ENCODE results near the gene DES.

The DES gene

GRCh38 chr2:219466816-219467735 is 48.9 kb downstream of the DES start:
- ChIA-PET POLR2A (no interaction called here), CTCF (interaction anchor here (0.6 to 60.5 kb wide), 8 partner anchors 10 to 198 kb away, joined by 3 to 1724 read pairs (median 8); partner anchors contain the start of genes ASIC4, CHPF and TMEM198)
- Histone ChIP-seq H3K9me3 (ENCODE audit: control extremely low read depth in 1 of 5, control insufficient read depth in 4 of 5, insufficient read depth in 2 of 5, low read depth in 1 of 5, low read length in 4 of 5) (no peaks in the 10 kb centered on the region), H3K4me1 (ENCODE audit: control extremely low read depth in 1 of 4, control insufficient read depth in 4 of 4, insufficient read depth in 4 of 4, low read length in 3 of 4) (no peaks in the 10 kb centered on the region), H3K27ac (ENCODE audit: insufficient read depth in 1 of 2, low read depth in 1 of 2, low read length in 2 of 2, poor library complexity in 1 of 2, severe bottlenecking in 2 of 2) (no peak overlapping the region), H3K4me3 (ENCODE audit: control insufficient read depth in 1 of 7, extremely low read depth in 1 of 7, insufficient read depth in 4 of 7, low read depth in 2 of 7, low read length in 6 of 7) (no peak overlapping the region), H3K27me3 (replicated peaks in 2 of 5; ENCODE audit: control insufficient read depth in 4 of 5, insufficient read depth in 5 of 5, low read length in 4 of 5) (no peaks in the 10 kb centered on the region), H3K36me3 (ENCODE audit: control insufficient read depth in 4 of 4, insufficient read depth in 4 of 4, low read length in 3 of 4) (no peaks in the 10 kb centered on the region)
- 97% methylated on average over 23 of the region's 28 CpGs for WGBS (ENCODE audit: insufficient coverage)
- no peak for DNase-seq

- CTCF ChIA-PET: interaction anchor here (0.7 to 60.5 kb wide), 7 partner anchors 9 to 198 kb away, joined by 3 to 1724 read pairs (median 12); partner anchors contain the start of genes ASIC4, CHPF and TMEM198
- H3K36me3 ChIP-seq (ENCODE audit: control insufficient read depth in 4 of 4, insufficient read depth in 4 of 4, low read length in 3 of 4): no peaks in the 10 kb centered on the region
Observed at GRCh38 chr2:219467736-219468075, 49.5 kb downstream of the DES start.

GRCh38 chr2:219468410-219469185 is 50.4 kb downstream of the DES start:
- no peak for DNase-seq
- WGBS (ENCODE audit: insufficient coverage): 96% methylated on average over 18 of the region's 23 CpGs
- Histone ChIP-seq H3K36me3 (ENCODE audit: control insufficient read depth in 4 of 4, insufficient read depth in 4 of 4, low read length in 3 of 4) (no peaks in the 10 kb centered on the region), H3K27ac (ENCODE audit: insufficient read depth in 1 of 2, low read depth in 1 of 2, low read length in 2 of 2, poor library complexity in 1 of 2, severe bottlenecking in 2 of 2) (no peak overlapping the region), H3K9me3 (ENCODE audit: control extremely low read depth in 1 of 5, control insufficient read depth in 4 of 5, insufficient read depth in 2 of 5, low read depth in 1 of 5, low read length in 4 of 5) (no peaks in the 10 kb centered on the region), H3K27me3 (replicated peaks in 2 of 5; ENCODE audit: control insufficient read depth in 4 of 5, insufficient read depth in 5 of 5, low read length in 4 of 5) (no peaks in the 10 kb centered on the region), H3K4me1 (ENCODE audit: control extremely low read depth in 1 of 4, control insufficient read depth in 4 of 4, insufficient read depth in 4 of 4, low read length in 3 of 4) (no peaks in the 10 kb centered on the region), H3K4me3 (ENCODE audit: control insufficient read depth in 1 of 7, extremely low read depth in 1 of 7, insufficient read depth in 4 of 7, low read depth in 2 of 7, low read length in 6 of 7) (no peak overlapping the region)
- ChIA-PET CTCF (interaction anchor here (1.4 to 60.5 kb wide), 6 partner anchors 8 to 56 kb away, joined by 4 to 1724 read pairs (median 14); partner anchors contain the start of genes ASIC4, CHPF and TMEM198), POLR2A (no interaction called here)

More at GRCh38 chr2:219467736-219468075, 49.5 kb downstream of the DES start:
- no peak for DNase-seq
- H3K9me3 ChIP-seq (ENCODE audit: control extremely low read depth in 1 of 5, control insufficient read depth in 4 of 5, insufficient read depth in 2 of 5, low read depth in 1 of 5, low read length in 4 of 5): no peaks in the 10 kb centered on the region
- no peaks in the 10 kb centered on the region for H3K4me1 ChIP-seq (ENCODE audit: control extremely low read depth in 1 of 4, control insufficient read depth in 4 of 4, insufficient read depth in 4 of 4, low read length in 3 of 4)
- WGBS (ENCODE audit: insufficient coverage): 100% methylated on average over 2 of the region's 2 CpGs
- POLR2A ChIA-PET: no interaction called here
- no peak overlapping the region for H3K4me3 ChIP-seq (ENCODE audit: control insufficient read depth in 1 of 7, extremely low read depth in 1 of 7, insufficient read depth in 4 of 7, low read depth in 2 of 7, low read length in 6 of 7)
- H3K27ac ChIP-seq (ENCODE audit: insufficient read depth in 1 of 2, low read depth in 1 of 2, low read length in 2 of 2, poor library complexity in 1 of 2, severe bottlenecking in 2 of 2): no peak overlapping the region
- H3K27me3 ChIP-seq (replicated peaks in 2 of 5; ENCODE audit: control insufficient read depth in 4 of 5, insufficient read depth in 5 of 5, low read length in 4 of 5): no peaks in the 10 kb centered on the region

DNA sequence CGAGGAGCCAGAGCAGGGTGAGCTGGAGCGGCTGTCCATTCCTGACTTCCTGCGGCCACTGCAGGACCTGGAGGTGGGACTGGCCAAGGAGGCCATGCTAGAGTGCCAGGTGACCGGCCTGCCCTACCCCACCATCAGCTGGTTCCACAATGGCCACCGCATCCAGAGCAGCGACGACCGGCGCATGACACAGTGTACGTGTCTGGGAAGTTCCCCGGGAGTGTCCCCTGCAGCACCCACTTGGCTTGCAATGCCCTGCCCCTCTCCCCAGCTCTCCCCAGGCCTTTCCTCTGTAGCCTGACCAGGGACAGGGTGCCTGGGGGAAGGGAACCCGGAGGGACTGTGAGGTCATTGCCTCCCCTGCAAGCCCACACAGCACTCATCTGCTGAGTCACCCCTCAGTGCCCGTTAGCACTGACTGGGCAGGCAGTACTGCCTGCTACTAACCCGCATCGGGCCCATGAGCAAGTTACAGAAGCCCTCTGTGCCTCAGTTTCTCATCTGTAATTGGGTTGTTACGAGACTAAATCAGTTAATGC is 51.1 kb downstream of the DES start:
- DNase-seq: no peak
- CTCF ChIA-PET: interaction anchor here (1.5 to 60.5 kb wide), 3 partner anchors 8 to 55 kb away, joined by 4 to 1724 read pairs (median 25); partner anchors contain the start of genes ASIC4, CHPF and TMEM198
- Histone ChIP-seq H3K4me3 (ENCODE audit: control insufficient read depth in 1 of 7, extremely low read depth in 1 of 7, insufficient read depth in 4 of 7, low read depth in 2 of 7, low read length in 6 of 7) (no peak overlapping the region), H3K9me3 (ENCODE audit: control extremely low read depth in 1 of 5, control insufficient read depth in 4 of 5, insufficient read depth in 2 of 5, low read depth in 1 of 5, low read length in 4 of 5) (no peaks in the 10 kb centered on the region), H3K27me3 (replicated peaks in 2 of 5; ENCODE audit: control insufficient read depth in 4 of 5, insufficient read depth in 5 of 5, low read length in 4 of 5) (no peaks in the 10 kb centered on the region), H3K36me3 (ENCODE audit: control insufficient read depth in 4 of 4, insufficient read depth in 4 of 4, low read length in 3 of 4) (no peaks in the 10 kb centered on the region), H3K27ac (ENCODE audit: insufficient read depth in 1 of 2, low read depth in 1 of 2, low read length in 2 of 2, poor library complexity in 1 of 2, severe bottlenecking in 2 of 2) (no peak overlapping the region), H3K4me1 (ENCODE audit: control extremely low read depth in 1 of 4, control insufficient read depth in 4 of 4, insufficient read depth in 4 of 4, low read length in 3 of 4) (no peaks in the 10 kb centered on the region)
- POLR2A ChIA-PET: no interaction called here
- WGBS (ENCODE audit: insufficient coverage): 92% methylated on average over 13 of the region's 16 CpGs

DNA sequence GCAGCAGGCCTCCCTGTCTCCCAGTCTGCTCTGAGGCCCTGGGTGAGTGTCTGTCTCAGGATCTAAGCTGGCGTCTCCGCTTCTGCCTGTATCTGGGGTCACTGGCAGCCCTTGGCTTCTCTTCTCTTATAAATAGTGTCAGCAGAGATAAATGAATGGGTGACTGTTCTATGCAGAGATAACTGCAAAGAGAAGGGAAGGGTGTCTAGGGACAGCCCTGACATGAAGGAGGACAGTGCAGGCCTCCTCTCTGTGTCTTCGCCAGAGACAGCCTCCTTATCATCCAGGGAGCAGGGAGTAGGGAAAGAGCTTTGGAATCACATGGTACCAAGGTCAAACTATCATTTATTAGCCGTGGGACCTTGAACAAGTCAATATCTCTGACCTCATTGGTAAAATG is 52.3 kb downstream of the DES start:
- DNase-seq: no peak
- WGBS (ENCODE audit: insufficient coverage): 98% methylated on average over 4 of the region's 4 CpGs
- POLR2A ChIA-PET: no interaction called here
- Histone ChIP-seq H3K27ac (ENCODE audit: insufficient read depth in 1 of 2, low read depth in 1 of 2, low read length in 2 of 2, poor library complexity in 1 of 2, severe bottlenecking in 2 of 2) (no peak overlapping the region), H3K4me1 (ENCODE audit: control extremely low read depth in 1 of 4, control insufficient read depth in 4 of 4, insufficient read depth in 4 of 4, low read length in 3 of 4) (no peaks in the 10 kb centered on the region), H3K27me3 (replicated peaks in 2 of 5; ENCODE audit: control insufficient read depth in 4 of 5, insufficient read depth in 5 of 5, low read length in 4 of 5) (peaks cover 0 to 2% (median 0%) of the 10 kb centered on the region in 5 experiments), H3K4me3 (ENCODE audit: control insufficient read depth in 1 of 7, extremely low read depth in 1 of 7, insufficient read depth in 4 of 7, low read depth in 2 of 7, low read length in 6 of 7) (no peak overlapping the region), H3K36me3 (ENCODE audit: control insufficient read depth in 4 of 4, insufficient read depth in 4 of 4, low read length in 3 of 4) (no peaks in the 10 kb centered on the region), H3K9me3 (ENCODE audit: control extremely low read depth in 1 of 5, control insufficient read depth in 4 of 5, insufficient read depth in 2 of 5, low read depth in 1 of 5, low read length in 4 of 5) (no peaks in the 10 kb centered on the region)
- CTCF ChIA-PET: interaction anchor here (1.0 to 60.5 kb wide), 4 partner anchors 9 to 54 kb away, joined by 3 to 1724 read pairs (median 4); partner anchors contain the start of genes ASIC4, CHPF and TMEM198

DNA sequence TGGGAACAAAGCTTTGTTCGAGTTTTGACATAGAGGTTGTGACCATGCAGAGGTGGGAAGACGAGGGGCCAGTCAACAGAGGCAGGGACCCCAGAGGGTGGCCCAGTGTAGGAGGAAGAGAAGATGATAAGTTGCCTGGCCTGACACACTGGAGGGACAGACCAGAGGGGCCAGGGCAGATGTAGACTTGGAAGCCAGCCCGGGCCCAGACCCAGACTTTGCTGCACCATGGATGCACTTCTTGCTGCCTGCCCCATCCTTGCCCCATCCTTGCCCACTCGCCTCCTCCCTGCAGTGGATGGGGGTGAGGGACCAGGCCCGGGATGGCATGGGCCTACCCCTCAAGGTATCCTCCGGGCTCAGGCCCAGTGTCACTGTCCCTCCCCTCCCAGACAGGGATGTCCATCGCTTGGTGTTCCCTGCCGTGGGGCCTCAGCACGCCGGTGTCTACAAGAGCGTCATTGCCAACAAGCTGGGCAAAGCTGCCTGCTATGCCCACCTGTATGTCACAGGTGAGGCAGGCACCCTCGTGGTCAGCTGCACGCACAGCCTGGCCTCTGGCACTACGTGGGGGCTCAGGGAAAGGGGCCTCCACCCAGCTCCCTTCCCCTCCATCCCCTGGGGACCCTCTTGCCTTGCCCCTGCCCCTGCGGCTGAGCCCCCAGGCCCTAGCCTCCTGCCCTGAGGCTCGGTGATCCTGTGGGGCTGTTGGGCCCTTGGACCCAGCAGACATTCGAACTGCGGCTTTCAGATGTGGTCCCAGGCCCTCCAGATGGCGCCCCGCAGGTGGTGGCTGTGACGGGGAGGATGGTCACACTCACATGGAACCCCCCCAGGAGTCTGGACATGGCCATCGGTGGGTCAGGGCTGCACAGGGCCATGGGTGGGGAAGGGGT is 53.5 kb downstream of the DES start:
- 85% methylated on average over 20 of the region's 22 CpGs for WGBS (ENCODE audit: insufficient coverage)
- DNase-seq: no peak
- H3K27me3 ChIP-seq (replicated peaks in 2 of 5; ENCODE audit: control insufficient read depth in 4 of 5, insufficient read depth in 5 of 5, low read length in 4 of 5): peaks cover 0 to 3% (median 0%) of the 10 kb centered on the region in 5 experiments
- no peaks in the 10 kb centered on the region for H3K36me3 ChIP-seq (ENCODE audit: control insufficient read depth in 4 of 4, insufficient read depth in 4 of 4, low read length in 3 of 4)
- no peak overlapping the region for H3K27ac ChIP-seq (ENCODE audit: insufficient read depth in 1 of 2, low read depth in 1 of 2, low read length in 2 of 2, poor library complexity in 1 of 2, severe bottlenecking in 2 of 2)
- peaks cover 0 to 2% (median 0%) of the 10 kb centered on the region in 4 experiments for H3K4me1 ChIP-seq (ENCODE audit: control extremely low read depth in 1 of 4, control insufficient read depth in 4 of 4, insufficient read depth in 4 of 4, low read length in 3 of 4)
- no peaks in the 10 kb centered on the region for H3K9me3 ChIP-seq (ENCODE audit: control extremely low read depth in 1 of 5, control insufficient read depth in 4 of 5, insufficient read depth in 2 of 5, low read depth in 1 of 5, low read length in 4 of 5)
- no peak overlapping the region for H3K4me3 ChIP-seq (ENCODE audit: control insufficient read depth in 1 of 7, extremely low read depth in 1 of 7, insufficient read depth in 4 of 7, low read depth in 2 of 7, low read length in 6 of 7)
- POLR2A ChIA-PET: no interaction called here
- CTCF ChIA-PET: interaction anchor here (0.8 to 60.5 kb wide), 7 partner anchors 10 to 69 kb away, joined by 3 to 1724 read pairs (median 6); partner anchors contain the start of genes ASIC4, CHPF and TMEM198
